Astrocyte (in vitro differentiated cells and primary cell): ENCODE measurements around the gene CTSZ.
"Not testable (repeated sequence)": the region's sequence is repeated elsewhere in the genome, so short reads cannot be mapped to it uniquely, and the experiment has no call there.

Experiments used
- EZH2 ChIP-seq: IDR thresholded peaks from 2 replicates; pipeline ENCODE4 v1.6.1; 2012; ENCODE audit warnings: mild to moderate bottlenecking, low read length, inconsistent platforms; ENCODE audit not compliant: insufficient read depth
- TF ChIP-seq, protein P1 (sequence below): IDR thresholded peaks from 2 replicates; pipeline ENCODE4 v1.5.1; 2011; ENCODE audit warnings: low read depth, mild to moderate bottlenecking, inconsistent platforms, low read length, moderate library complexity; ENCODE audit not compliant: insufficient read depth

DNA sequence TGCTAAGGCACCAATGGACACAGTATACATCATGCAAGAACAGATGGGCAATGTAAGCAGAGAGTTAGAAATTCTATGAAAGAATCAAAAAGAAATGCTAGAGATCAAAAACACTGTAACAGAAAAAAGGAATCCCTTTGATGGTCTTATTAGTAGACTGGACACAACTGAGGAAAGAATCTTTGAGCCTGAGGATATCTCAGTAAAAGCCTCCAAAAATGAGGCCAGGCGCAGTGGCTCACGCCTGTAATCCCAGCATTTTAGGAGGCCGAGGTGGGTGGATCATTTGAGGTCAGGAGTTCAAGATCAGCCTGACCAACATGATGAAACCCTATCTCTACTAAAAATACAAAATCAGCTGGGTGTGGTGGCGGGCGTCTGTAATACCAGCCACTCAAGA lies 43.1 kb downstream of the CTSZ start:
- TF ChIP-seq, protein P1, sequence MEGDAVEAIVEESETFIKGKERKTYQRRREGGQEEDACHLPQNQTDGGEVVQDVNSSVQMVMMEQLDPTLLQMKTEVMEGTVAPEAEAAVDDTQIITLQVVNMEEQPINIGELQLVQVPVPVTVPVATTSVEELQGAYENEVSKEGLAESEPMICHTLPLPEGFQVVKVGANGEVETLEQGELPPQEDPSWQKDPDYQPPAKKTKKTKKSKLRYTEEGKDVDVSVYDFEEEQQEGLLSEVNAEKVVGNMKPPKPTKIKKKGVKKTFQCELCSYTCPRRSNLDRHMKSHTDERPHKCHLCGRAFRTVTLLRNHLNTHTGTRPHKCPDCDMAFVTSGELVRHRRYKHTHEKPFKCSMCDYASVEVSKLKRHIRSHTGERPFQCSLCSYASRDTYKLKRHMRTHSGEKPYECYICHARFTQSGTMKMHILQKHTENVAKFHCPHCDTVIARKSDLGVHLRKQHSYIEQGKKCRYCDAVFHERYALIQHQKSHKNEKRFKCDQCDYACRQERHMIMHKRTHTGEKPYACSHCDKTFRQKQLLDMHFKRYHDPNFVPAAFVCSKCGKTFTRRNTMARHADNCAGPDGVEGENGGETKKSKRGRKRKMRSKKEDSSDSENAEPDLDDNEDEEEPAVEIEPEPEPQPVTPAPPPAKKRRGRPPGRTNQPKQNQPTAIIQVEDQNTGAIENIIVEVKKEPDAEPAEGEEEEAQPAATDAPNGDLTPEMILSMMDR, result not testable (repeated sequence)
- TF ChIP-seq EZH2, result not testable (repeated sequence)
